GM23338 (cell line): ENCODE measurements around the gene HJURP. TPM values are rescaled to one million over a fixed set of nuclear protein-coding genes. Genes with fewer than 3 reads are reported as not detected.

Experiments
- ATAC-seq: fragments of 200-7000 bp; cut with Tn5 transposase; 3 replicates; pipeline ENCODE4 v1.9.1; 2020
- DNase-seq: peaks from one replicate; pipeline ENCODE4 v3.0.0-alpha.2; 2015; ENCODE audit warnings: low spot score
- H2AFZ ChIP-seq: fragments of 200-600 bp; sonication (generic); 2 replicates; pipeline ENCODE4 v1.8.0; 2016; ENCODE audit warnings: antibody characterized with exemption, mild to moderate bottlenecking, moderate library complexity
- H3F3A ChIP-seq: fragments of 200-600 bp; sonication (generic); replicated peaks from 2 replicates; pipeline ENCODE4 v1.8.0; 2017; ENCODE audit warnings: antibody characterized with exemption, mixed run types, low read depth
- H3K27ac ChIP-seq: fragments of 200-600 bp; sonication (generic); 2 replicates; pipeline ENCODE4 v1.6.1; 2016; ENCODE audit warnings: low read depth
- H3K27me3 ChIP-seq: fragments of 200-600 bp; sonication (generic); 2 replicates; pipeline ENCODE4 v1.8.0; 2016; ENCODE audit warnings: mild to moderate bottlenecking, mixed run types, moderate library complexity; ENCODE audit not compliant: insufficient read depth
- H3K36me3 ChIP-seq: fragments of 200-600 bp; sonication (generic); 2 replicates; pipeline ENCODE4 v1.8.0; 2016; ENCODE audit warnings: mild to moderate bottlenecking; ENCODE audit not compliant: insufficient read depth
- H3K4me1 ChIP-seq: fragments of 200-600 bp; sonication (generic); 2 replicates; pipeline ENCODE4 v1.8.0; 2016; ENCODE audit warnings: mild to moderate bottlenecking, moderate library complexity; ENCODE audit not compliant: insufficient read depth
- H3K4me2 ChIP-seq: fragments of 200-600 bp; sonication (generic); 2 replicates; pipeline ENCODE4 v1.7.1; 2017; ENCODE audit warnings: mixed run types
- H3K4me3 ChIP-seq: fragments of 200-600 bp; sonication (generic); 2 replicates; pipeline ENCODE4 v1.6.1; 2016; ENCODE audit warnings: mixed run types
- H3K79me2 ChIP-seq: fragments of 200-600 bp; sonication (generic); replicated peaks from 2 replicates; pipeline ENCODE4 v1.8.0; 2017; ENCODE audit warnings: mild to moderate bottlenecking; ENCODE audit not compliant: insufficient read depth
- H3K9me2 ChIP-seq: fragments of 200-600 bp; sonication (generic); 2 replicates; pipeline ENCODE4 v1.8.0; 2017; ENCODE audit not compliant: insufficient read depth
- H4K20me1 ChIP-seq: fragments of 200-600 bp; sonication (generic); replicated peaks from 2 replicates; pipeline ENCODE4 v1.8.0; 2017; ENCODE audit warnings: mild to moderate bottlenecking; ENCODE audit not compliant: insufficient read depth
- H3K27ac Mint-ChIP-seq: 2 replicates; pipeline ENCODE4 v1.8.0; 2020; ENCODE audit warnings: inconsistent platforms, mild to moderate bottlenecking, moderate library complexity, mixed read lengths
- H3K27me3 Mint-ChIP-seq: 3 replicates; pipeline ENCODE4 v1.8.0; 2022; ENCODE audit warnings: low read depth, mild to moderate bottlenecking, moderate library complexity, mixed read lengths, inconsistent platforms; ENCODE audit not compliant: insufficient read depth, poor library complexity
- H3K36me3 Mint-ChIP-seq: 3 replicates; pipeline ENCODE4 v1.8.0; 2021; ENCODE audit warnings: low read depth, mild to moderate bottlenecking, inconsistent platforms, moderate library complexity, mixed read lengths
- H3K4me1 Mint-ChIP-seq: 3 replicates; pipeline ENCODE4 v1.8.0; 2020; ENCODE audit warnings: mild to moderate bottlenecking, inconsistent platforms, mixed read lengths
- H3K4me3 Mint-ChIP-seq: 3 replicates; pipeline ENCODE4 v1.8.0; 2021; ENCODE audit warnings: moderate library complexity, mild to moderate bottlenecking, inconsistent platforms, mixed read lengths
- H3K9me3 Mint-ChIP-seq: 3 replicates; pipeline ENCODE4 v1.8.0; 2020; ENCODE audit warnings: moderate library complexity, mild to moderate bottlenecking, inconsistent platforms, mixed read lengths
- EZH2 ChIP-seq: fragments of 200-600 bp; sonication (generic); IDR thresholded peaks from one replicate; pipeline ENCODE4 v1.8.0; 2017; ENCODE audit warnings: antibody characterized with exemption, mild to moderate bottlenecking, low read depth; ENCODE audit not compliant: unreplicated experiment
- EZH2phosphoT487 ChIP-seq: fragments of 200-600 bp; sonication (generic); IDR thresholded peaks from one replicate; pipeline ENCODE4 v1.8.1; 2018; ENCODE audit warnings: antibody characterized with exemption; ENCODE audit not compliant: unreplicated experiment
- POLR2AphosphoS5 ChIP-seq: IDR thresholded peaks from 2 replicates; pipeline ENCODE4 v1.6.1; 2016; ENCODE audit warnings: antibody characterized with exemption, low read depth
- STAT1 ChIP-seq: IDR thresholded peaks from one replicate; pipeline ENCODE4 v1.6.1; 2016; ENCODE audit warnings: antibody characterized with exemption; ENCODE audit not compliant: unreplicated experiment
- ZNF114 ChIP-seq: fragments of 250-450 bp; sonication (Bioruptor Pico); IDR thresholded peaks from 2 replicates; pipeline ENCODE4 v1.5.0; 2020; ENCODE audit warnings: mild to moderate bottlenecking, moderate library complexity
- ZNF331 ChIP-seq: fragments of 250-450 bp; sonication (Bioruptor Pico); IDR thresholded peaks from 2 replicates; pipeline ENCODE4 v1.5.0; 2020; ENCODE audit warnings: low read depth, mild to moderate bottlenecking, moderate library complexity
- polyA plus RNA-seq: library from polyadenylated mRNA; unstranded; fragments of >200 nt; fragmentation: Nextera tagmentation; extraction: Ambion mirVana; gene quantifications from 2 replicates; pipeline ENCODE4 v1.2.1, GENCODE V29; 2016
- total RNA-seq: library from RNA; depleted of rRNA; stranded (reverse); fragments of >200 nt; shearing (Covaris generic); gene quantifications from 2 replicates; pipeline ENCODE4 v1.2.3, GENCODE V29; 2014
- TF ChIP-seq, protein P1 (sequence below): IDR thresholded peaks from one replicate; pipeline ENCODE4 v1.6.1; 2018; ENCODE audit warnings: antibody characterized with exemption; ENCODE audit not compliant: unreplicated experiment
- TF ChIP-seq, protein P2 (sequence below): IDR thresholded peaks from 2 replicates; pipeline ENCODE4 v1.6.1; 2016; ENCODE audit warnings: antibody characterized with exemption
- TF ChIP-seq, protein P3 (sequence below), 2 experiments: fragments of 200-600 bp in 1 of 2; sonication (generic) in 1 of 2; conservative IDR thresholded peaks; 2 replicates each; pipeline versions ENCODE4 v1.5.1 to v1.6.1; 2016 to 2017; ENCODE audit warnings: antibody characterized with exemption in 2 of 2, low read depth in 2 of 2, mild to moderate bottlenecking in 2 of 2, moderate library complexity in 1 of 2
- TF ChIP-seq, protein P4 (sequence below): fragments of 250-450 bp; sonication (Bioruptor Pico); IDR thresholded peaks from 2 replicates; pipeline ENCODE4 v1.5.0; 2020; ENCODE audit warnings: mild to moderate bottlenecking, moderate library complexity

The HJURP gene
- total and polyA plus RNA-seq, 2 experiments from 2014 or later: 42.9 to 49.2 TPM

DNA sequence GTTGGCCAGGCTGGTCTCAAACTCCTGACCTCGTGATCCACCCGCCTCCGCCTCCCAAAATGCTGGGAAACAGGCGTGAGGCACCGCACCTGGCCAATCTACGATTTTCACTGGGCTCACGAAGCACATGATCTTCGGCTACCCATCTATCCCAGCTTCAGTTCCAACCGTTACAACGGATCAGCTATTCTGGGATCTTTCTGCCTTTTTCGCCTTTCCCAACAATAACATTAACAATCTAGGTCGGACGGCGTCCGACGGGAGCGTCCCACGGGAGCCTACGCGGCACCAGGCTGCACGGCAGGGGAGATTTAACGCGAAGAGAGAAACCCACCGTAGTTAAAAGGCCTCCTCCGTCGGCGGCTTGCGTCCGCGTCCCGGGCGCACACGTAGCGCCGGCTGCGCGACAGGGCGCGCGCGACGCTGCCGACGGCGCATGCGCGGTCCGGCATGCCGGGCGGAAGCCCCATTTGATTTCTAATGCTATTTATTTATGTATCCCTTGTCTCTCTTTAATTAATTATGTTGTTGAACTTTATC lies 13.7 kb upstream of the HJURP start, which contains the start of gene MSL3B (continued):
- peak; percentile 61 for TF ChIP-seq POLR2AphosphoS5
- no peak for TF ChIP-seq EZH2
- TF ChIP-seq, protein P1, sequence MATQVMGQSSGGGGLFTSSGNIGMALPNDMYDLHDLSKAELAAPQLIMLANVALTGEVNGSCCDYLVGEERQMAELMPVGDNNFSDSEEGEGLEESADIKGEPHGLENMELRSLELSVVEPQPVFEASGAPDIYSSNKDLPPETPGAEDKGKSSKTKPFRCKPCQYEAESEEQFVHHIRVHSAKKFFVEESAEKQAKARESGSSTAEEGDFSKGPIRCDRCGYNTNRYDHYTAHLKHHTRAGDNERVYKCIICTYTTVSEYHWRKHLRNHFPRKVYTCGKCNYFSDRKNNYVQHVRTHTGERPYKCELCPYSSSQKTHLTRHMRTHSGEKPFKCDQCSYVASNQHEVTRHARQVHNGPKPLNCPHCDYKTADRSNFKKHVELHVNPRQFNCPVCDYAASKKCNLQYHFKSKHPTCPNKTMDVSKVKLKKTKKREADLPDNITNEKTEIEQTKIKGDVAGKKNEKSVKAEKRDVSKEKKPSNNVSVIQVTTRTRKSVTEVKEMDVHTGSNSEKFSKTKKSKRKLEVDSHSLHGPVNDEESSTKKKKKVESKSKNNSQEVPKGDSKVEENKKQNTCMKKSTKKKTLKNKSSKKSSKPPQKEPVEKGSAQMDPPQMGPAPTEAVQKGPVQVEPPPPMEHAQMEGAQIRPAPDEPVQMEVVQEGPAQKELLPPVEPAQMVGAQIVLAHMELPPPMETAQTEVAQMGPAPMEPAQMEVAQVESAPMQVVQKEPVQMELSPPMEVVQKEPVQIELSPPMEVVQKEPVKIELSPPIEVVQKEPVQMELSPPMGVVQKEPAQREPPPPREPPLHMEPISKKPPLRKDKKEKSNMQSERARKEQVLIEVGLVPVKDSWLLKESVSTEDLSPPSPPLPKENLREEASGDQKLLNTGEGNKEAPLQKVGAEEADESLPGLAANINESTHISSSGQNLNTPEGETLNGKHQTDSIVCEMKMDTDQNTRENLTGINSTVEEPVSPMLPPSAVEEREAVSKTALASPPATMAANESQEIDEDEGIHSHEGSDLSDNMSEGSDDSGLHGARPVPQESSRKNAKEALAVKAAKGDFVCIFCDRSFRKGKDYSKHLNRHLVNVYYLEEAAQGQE: no peak
- TF ChIP-seq ZNF114 (CRISPR knock-in tag): no peak
- TF ChIP-seq, protein P2, sequence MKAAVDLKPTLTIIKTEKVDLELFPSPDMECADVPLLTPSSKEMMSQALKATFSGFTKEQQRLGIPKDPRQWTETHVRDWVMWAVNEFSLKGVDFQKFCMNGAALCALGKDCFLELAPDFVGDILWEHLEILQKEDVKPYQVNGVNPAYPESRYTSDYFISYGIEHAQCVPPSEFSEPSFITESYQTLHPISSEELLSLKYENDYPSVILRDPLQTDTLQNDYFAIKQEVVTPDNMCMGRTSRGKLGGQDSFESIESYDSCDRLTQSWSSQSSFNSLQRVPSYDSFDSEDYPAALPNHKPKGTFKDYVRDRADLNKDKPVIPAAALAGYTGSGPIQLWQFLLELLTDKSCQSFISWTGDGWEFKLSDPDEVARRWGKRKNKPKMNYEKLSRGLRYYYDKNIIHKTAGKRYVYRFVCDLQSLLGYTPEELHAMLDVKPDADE: no peak

DNA sequence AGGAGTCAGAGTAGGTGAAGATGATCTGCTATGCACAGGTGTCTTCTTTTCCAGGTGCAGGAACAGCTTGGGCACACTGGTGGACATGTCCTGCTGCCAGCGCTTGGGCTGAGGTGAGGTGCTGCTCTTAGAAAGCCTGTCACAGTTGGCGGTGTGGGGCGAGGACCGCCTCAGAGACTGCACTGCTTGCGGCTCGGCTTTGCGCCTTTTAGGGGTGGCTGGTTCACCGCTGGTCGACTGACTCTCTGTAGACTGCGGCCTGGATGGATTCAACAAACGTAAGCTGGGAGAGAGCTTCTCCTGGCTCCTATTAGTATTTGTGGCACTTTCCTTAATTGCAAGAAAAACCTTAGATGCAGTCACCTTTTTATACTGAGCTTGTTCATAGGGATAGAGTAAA lies 12.1 kb upstream of the HJURP start:
- Histone ChIP-seq H4K20me1 (no peaks in the 10 kb centered on the region; the same call in 1 of the 2 replicates), H3K4me1 (peaks cover 6% of the 10 kb centered on the region), H3K79me2 (peaks cover 17% of the 10 kb centered on the region), H3K4me3 (no peak overlapping the region), H3K36me3 (no peaks in the 10 kb centered on the region), H3K4me2 (0 out of 2 replicates have a peak overlapping the region, but pooled peaks have one; percentile 12), H3F3A (no peaks in the 10 kb centered on the region), H3K9me2 (0 out of 2 replicates have a peak, but pooled peaks cover 5% of the 10 kb centered on the region), H2AFZ (no peak overlapping the region), H3K27ac (no peak overlapping the region), H3K27me3 (peaks cover 4% of the 10 kb centered on the region; the same call in 1 of the 2 replicates)
- ATAC-seq (no peak), DNase-seq (no peak)
- H3K27me3 Mint-ChIP-seq: peaks cover 7% of the 10 kb centered on the region
- no peak overlapping the region for H3K4me3 Mint-ChIP-seq
- H3K4me1 Mint-ChIP-seq: peaks cover 14% of the 10 kb centered on the region
- no peak overlapping the region for H3K27ac Mint-ChIP-seq
- peaks cover 34% of the 10 kb centered on the region for H3K36me3 Mint-ChIP-seq
- H3K9me3 Mint-ChIP-seq: peaks cover 17% of the 10 kb centered on the region; the same call in 2 of the 3 replicates
- TF ChIP-seq STAT1 (no peak), ZNF331 (CRISPR knock-in tag) (no peak), EZH2 (no peak), EZH2phosphoT487 (no peak), POLR2AphosphoS5 (no peak)
- TF ChIP-seq, protein P3, sequence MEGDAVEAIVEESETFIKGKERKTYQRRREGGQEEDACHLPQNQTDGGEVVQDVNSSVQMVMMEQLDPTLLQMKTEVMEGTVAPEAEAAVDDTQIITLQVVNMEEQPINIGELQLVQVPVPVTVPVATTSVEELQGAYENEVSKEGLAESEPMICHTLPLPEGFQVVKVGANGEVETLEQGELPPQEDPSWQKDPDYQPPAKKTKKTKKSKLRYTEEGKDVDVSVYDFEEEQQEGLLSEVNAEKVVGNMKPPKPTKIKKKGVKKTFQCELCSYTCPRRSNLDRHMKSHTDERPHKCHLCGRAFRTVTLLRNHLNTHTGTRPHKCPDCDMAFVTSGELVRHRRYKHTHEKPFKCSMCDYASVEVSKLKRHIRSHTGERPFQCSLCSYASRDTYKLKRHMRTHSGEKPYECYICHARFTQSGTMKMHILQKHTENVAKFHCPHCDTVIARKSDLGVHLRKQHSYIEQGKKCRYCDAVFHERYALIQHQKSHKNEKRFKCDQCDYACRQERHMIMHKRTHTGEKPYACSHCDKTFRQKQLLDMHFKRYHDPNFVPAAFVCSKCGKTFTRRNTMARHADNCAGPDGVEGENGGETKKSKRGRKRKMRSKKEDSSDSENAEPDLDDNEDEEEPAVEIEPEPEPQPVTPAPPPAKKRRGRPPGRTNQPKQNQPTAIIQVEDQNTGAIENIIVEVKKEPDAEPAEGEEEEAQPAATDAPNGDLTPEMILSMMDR (conservative IDR thresholded peaks at IDR 0.05; ENCODE audit: low read depth in 2 of 2): no peak
- TF ChIP-seq, protein P4, sequence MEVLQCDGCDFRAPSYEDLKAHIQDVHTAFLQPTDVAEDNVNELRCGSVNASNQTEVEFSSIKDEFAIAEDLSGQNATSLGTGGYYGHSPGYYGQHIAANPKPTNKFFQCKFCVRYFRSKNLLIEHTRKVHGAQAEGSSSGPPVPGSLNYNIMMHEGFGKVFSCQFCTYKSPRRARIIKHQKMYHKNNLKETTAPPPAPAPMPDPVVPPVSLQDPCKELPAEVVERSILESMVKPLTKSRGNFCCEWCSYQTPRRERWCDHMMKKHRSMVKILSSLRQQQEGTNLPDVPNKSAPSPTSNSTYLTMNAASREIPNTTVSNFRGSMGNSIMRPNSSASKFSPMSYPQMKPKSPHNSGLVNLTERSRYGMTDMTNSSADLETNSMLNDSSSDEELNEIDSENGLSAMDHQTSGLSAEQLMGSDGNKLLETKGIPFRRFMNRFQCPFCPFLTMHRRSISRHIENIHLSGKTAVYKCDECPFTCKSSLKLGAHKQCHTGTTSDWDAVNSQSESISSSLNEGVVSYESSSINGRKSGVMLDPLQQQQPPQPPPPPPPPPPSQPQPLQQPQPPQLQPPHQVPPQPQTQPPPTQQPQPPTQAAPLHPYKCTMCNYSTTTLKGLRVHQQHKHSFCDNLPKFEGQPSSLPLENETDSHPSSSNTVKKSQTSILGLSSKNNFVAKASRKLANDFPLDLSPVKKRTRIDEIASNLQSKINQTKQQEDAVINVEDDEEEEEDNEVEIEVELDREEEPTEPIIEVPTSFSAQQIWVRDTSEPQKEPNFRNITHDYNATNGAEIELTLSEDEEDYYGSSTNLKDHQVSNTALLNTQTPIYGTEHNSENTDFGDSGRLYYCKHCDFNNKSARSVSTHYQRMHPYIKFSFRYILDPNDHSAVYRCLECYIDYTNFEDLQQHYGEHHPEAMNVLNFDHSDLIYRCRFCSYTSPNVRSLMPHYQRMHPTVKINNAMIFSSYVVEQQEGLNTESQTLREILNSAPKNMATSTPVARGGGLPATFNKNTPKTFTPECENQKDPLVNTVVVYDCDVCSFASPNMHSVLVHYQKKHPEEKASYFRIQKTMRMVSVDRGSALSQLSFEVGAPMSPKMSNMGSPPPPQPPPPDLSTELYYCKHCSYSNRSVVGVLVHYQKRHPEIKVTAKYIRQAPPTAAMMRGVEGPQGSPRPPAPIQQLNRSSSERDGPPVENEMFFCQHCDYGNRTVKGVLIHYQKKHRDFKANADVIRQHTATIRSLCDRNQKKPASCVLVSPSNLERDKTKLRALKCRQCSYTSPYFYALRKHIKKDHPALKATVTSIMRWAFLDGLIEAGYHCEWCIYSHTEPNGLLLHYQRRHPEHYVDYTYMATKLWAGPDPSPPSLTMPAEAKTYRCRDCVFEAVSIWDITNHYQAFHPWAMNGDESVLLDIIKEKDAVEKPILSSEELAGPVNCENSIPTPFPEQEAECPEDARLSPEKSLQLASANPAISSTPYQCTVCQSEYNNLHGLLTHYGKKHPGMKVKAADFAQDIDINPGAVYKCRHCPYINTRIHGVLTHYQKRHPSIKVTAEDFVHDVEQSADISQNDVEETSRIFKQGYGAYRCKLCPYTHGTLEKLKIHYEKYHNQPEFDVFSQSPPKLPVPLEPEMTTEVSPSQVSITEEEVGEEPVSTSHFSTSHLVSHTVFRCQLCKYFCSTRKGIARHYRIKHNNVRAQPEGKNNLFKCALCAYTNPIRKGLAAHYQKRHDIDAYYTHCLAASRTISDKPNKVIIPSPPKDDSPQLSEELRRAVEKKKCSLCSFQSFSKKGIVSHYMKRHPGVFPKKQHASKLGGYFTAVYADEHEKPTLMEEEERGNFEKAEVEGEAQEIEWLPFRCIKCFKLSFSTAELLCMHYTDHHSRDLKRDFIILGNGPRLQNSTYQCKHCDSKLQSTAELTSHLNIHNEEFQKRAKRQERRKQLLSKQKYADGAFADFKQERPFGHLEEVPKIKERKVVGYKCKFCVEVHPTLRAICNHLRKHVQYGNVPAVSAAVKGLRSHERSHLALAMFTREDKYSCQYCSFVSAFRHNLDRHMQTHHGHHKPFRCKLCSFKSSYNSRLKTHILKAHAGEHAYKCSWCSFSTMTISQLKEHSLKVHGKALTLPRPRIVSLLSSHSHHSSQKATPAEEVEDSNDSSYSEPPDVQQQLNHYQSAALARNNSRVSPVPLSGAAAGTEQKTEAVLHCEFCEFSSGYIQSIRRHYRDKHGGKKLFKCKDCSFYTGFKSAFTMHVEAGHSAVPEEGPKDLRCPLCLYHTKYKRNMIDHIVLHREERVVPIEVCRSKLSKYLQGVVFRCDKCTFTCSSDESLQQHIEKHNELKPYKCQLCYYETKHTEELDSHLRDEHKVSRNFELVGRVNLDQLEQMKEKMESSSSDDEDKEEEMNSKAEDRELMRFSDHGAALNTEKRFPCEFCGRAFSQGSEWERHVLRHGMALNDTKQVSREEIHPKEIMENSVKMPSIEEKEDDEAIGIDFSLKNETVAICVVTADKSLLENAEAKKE: no peak
- TF ChIP-seq, protein P2: no peak
